Fibroblast of the aortic adventitia (primary cell): Measurements from ENCODE around the gene CTAGE6. TPM values are rescaled to one million over a fixed set of nuclear protein-coding genes. Genes with fewer than 3 reads are reported as not detected.
"Not testable (repeated sequence)": the region's sequence is repeated elsewhere in the genome, so short reads cannot be mapped to it uniquely, and the experiment has no call there.

Experiments
- DNase-seq: peaks from one replicate; pipeline ENCODE4 v3.0.0-alpha.2; 2010; ENCODE audit warnings: low read depth
- H3K4me3 ChIP-seq: 2 replicates; pipeline ENCODE4 v1.5.1; 2011; ENCODE audit warnings: low read depth, mild to moderate bottlenecking, control low read depth, low read length, moderate library complexity
- CTCF ChIP-seq: IDR thresholded peaks from 2 replicates; pipeline ENCODE4 v1.5.1; 2011; ENCODE audit warnings: mild to moderate bottlenecking, low read length, control low read depth, inconsistent platforms; ENCODE audit not compliant: insufficient read depth
- total RNA-seq: library from RNA; depleted of rRNA; stranded (reverse); fragments of >200 nt; gene quantifications from 2 replicates; pipeline ENCODE4 v1.2.3, GENCODE V29; 2012; ENCODE audit warnings: low replicate concordance

CTAGE6 gene
- total RNA-seq, 1 donor = 0.90 TPM

DNA sequence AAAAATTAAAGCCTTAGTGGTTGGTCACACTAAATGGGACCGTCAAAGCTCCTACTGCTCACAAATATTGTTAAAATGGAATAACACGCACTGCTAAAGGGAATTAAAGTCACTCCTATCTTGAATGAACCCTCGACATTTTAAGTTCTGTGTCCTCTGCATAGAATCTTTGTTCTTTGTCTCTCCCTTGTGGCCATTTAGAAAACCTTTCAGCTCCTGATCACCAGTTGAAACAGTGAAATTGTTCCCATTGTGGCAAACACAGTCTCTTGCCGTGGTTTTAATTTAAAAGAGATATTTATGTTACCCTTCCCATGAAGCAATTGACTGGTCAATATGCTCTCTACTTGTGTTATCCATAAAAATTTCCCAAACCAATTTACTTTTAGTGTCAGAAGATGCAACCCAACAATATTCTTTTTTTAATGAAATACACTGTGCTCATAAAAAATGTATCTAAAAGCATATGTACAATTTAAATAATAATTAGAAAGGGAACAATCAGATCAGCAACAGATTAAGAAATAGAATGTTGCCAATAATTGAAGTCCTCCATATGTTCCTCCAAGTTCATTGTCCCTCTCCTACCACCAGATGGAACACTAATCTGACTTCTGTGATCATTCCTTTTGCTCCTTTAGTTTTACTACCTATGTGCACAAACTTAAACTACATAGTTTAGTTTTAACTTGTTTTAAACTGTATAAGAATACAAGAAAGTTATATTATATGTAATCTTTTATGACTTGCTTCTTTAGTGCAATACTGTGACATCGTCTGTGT lies 20.3 kb downstream of the CTAGE6 start:
- TF ChIP-seq CTCF = peak; percentile 67
- DNase-seq = peak; percentile 78
- H3K4me3 ChIP-seq = not testable (repeated sequence)

GRCh38 chr7:143735962-143736361 lies 21.5 kb downstream of the CTAGE6 start:
- DNase-seq = no peak
- TF ChIP-seq CTCF = no peak

GRCh38 chr7:143733876-143734275 lies 23.6 kb downstream of the CTAGE6 start:
- TF ChIP-seq CTCF = no peak
- no peak overlapping the region for H3K4me3 ChIP-seq
- DNase-seq = no peak

More at GRCh38 chr7:143735962-143736361, 21.5 kb downstream of the CTAGE6 start:
- no peak overlapping the region for H3K4me3 ChIP-seq

DNA sequence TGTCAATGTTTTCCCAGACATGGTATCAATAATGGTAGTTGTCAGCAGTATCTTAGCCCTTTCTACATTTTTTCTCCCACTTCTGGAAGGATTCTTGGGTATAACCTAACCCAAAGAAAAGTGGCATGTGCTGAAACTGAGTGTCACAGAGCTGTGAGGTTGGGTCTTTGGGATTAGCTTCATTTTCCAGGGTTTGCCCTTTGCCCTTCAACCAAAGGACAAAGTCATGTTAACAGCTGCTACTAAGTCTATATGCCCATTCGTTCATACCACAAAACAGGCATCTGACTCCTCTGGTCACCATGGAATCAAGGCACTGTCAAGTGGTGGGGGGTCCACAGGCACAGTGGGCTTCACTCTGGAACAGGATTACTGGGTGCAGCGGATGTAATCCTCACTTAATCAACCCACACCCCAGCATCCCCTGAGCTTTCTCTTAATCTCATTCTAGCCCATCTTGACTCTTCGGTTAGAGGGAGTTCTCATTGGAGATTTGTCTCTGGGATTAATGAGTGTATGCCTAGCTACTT lies 29.1 kb downstream of the CTAGE6 start:
- no peak for TF ChIP-seq CTCF
- no peak overlapping the region for H3K4me3 ChIP-seq
- no peak for DNase-seq

GRCh38 chr7:143727561-143727960 lies 29.9 kb downstream of the CTAGE6 start:
- H3K4me3 ChIP-seq, DNase-seq: not testable (repeated sequence)

- DNase-seq, H3K4me3 ChIP-seq: not testable (repeated sequence)
Observed at GRCh38 chr7:143726143-143726542, 31.4 kb downstream of the CTAGE6 start.

DNA sequence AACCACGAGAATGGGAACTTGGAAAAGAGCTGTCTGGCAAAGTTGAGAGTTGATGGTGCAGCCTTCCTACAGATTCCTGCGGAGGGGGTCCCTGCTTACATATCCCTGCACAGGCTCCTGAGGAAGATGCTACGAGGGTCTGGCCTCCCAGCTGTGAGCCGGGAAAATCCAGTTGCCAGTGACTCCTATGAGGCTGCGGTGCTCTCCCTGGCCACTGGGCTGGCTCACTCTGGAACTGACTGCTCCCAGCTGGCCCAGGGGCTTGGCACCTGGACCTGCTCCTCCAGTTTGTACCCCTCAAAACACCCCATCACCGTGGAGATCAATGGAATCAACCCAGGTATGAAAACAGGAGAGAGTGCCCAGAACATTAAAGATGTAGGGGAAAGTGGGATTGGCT lies 37.2 kb downstream of the CTAGE6 start:
- DNase-seq, H3K4me3 ChIP-seq: not testable (repeated sequence)

DNA sequence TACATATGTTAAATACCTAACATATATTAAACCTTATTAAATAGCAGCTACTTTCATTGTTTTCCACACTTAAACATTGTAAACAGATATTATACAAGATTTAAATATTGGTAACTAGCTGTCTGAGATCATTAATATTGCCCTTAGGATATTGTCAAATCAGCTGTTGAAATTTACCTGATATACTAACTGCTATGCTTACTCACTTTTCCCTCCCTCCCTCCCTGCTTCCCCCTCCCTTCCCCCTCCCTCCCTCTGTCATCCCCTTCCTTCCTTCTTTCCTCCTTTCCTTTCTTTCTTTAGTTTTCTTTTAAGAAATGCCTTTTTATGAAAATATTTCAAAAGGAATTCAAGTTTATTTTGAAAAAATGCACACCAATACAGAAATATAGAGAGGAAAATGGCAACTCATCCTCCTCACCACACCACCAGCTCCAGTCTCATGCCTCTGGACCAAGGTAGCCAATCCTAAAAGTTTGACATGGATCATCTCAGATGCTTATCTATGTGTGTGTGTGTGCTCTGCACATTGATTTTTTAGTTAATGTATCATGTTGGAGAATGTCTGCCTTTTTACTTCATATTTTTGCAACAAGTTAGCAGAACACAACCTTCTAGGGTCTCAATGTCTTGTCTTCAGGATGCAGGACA lies 41.8 kb downstream of the CTAGE6 start:
- DNase-seq, H3K4me3 ChIP-seq: not testable (repeated sequence)

GRCh38 chr7:143714581-143715454 lies 42.7 kb downstream of the CTAGE6 start:
- DNase-seq = not testable (repeated sequence)

GRCh38 chr7:143712381-143712780 lies 45.1 kb downstream of the CTAGE6 start:
- H3K4me3 ChIP-seq, DNase-seq: not testable (repeated sequence)

More at GRCh38 chr7:143714581-143715454, 42.7 kb downstream of the CTAGE6 start:
- not testable (repeated sequence) for H3K4me3 ChIP-seq

GRCh38 chr7:143711727-143712324 lies 45.7 kb downstream of the CTAGE6 start:
- not testable (repeated sequence) for DNase-seq, H3K4me3 ChIP-seq

- not testable (repeated sequence) for DNase-seq, H3K4me3 ChIP-seq
Observed at GRCh38 chr7:143709895-143710294, 47.6 kb downstream of the CTAGE6 start.
